Osteoblast (primary cell): ENCODE results near the gene CARD9. TPM values are rescaled to one million over a fixed set of nuclear protein-coding genes. Genes with fewer than 3 reads are reported as not detected.

Experiments
- DNase-seq: peaks from one replicate; pipeline ENCODE4 v3.0.0; 2011; ENCODE audit warnings: low spot score, mixed read lengths; ENCODE audit not compliant: insufficient read length; ENCODE audit errors: missing footprints
- H2AFZ ChIP-seq: 2 replicates; pipeline ENCODE4 v1.6.0; 2011; ENCODE audit warnings: mild to moderate bottlenecking, low read length
- H3K27ac ChIP-seq: 2 replicates; pipeline ENCODE4 v1.5.1; 2011; ENCODE audit warnings: mild to moderate bottlenecking, low read depth, low read length, moderate library complexity
- H3K27me3 ChIP-seq: 2 replicates; pipeline ENCODE4 v1.6.0; 2012; ENCODE audit warnings: mild to moderate bottlenecking, control low read depth, inconsistent platforms, low read length, moderate library complexity; ENCODE audit not compliant: insufficient read depth
- H3K36me3 ChIP-seq: 2 replicates; pipeline ENCODE4 v1.5.1; 2011; ENCODE audit warnings: mild to moderate bottlenecking, low read length, control low read depth, moderate library complexity; ENCODE audit not compliant: insufficient read depth
- H3K4me1 ChIP-seq: 2 replicates; pipeline ENCODE4 v1.5.1; 2011; ENCODE audit warnings: mild to moderate bottlenecking, low read length, control low read depth, moderate library complexity; ENCODE audit not compliant: insufficient read depth
- H3K4me2 ChIP-seq: 2 replicates; pipeline ENCODE4 v1.6.0; 2011; ENCODE audit warnings: mild to moderate bottlenecking, low read length; ENCODE audit not compliant: insufficient read depth
- H3K4me3 ChIP-seq: fragments of 200-600 bp; sonication (generic); 3 replicates; pipeline ENCODE4 v1.5.1; 2012; ENCODE audit warnings: mild to moderate bottlenecking, low read length, inconsistent platforms; ENCODE audit not compliant: insufficient read depth
- H3K79me2 ChIP-seq: 2 replicates; pipeline ENCODE4 v1.6.0; 2012; ENCODE audit warnings: mild to moderate bottlenecking, low read length, control low read depth, inconsistent platforms; ENCODE audit not compliant: insufficient read depth
- H3K9me3 ChIP-seq: 2 replicates; pipeline ENCODE4 v1.5.1; 2011; ENCODE audit warnings: low read depth, low read length, control low read depth
- H4K20me1 ChIP-seq: 2 replicates; pipeline ENCODE4 v1.6.0; 2012; ENCODE audit warnings: mild to moderate bottlenecking, low read length, control low read depth; ENCODE audit not compliant: insufficient read depth
- CTCF ChIP-seq: IDR thresholded peaks from 2 replicates; pipeline ENCODE4 v1.5.1; 2011; ENCODE audit warnings: mild to moderate bottlenecking, low read depth, low read length, moderate library complexity; ENCODE audit errors: extremely low read depth
- total RNA-seq: library from RNA; depleted of rRNA; stranded (reverse); fragments of >200 nt; gene quantifications from 2 replicates; pipeline ENCODE4 v1.2.3, GENCODE V29; 2012

CARD9 gene
- total RNA-seq, 1 donor: 5.1 TPM

DNA sequence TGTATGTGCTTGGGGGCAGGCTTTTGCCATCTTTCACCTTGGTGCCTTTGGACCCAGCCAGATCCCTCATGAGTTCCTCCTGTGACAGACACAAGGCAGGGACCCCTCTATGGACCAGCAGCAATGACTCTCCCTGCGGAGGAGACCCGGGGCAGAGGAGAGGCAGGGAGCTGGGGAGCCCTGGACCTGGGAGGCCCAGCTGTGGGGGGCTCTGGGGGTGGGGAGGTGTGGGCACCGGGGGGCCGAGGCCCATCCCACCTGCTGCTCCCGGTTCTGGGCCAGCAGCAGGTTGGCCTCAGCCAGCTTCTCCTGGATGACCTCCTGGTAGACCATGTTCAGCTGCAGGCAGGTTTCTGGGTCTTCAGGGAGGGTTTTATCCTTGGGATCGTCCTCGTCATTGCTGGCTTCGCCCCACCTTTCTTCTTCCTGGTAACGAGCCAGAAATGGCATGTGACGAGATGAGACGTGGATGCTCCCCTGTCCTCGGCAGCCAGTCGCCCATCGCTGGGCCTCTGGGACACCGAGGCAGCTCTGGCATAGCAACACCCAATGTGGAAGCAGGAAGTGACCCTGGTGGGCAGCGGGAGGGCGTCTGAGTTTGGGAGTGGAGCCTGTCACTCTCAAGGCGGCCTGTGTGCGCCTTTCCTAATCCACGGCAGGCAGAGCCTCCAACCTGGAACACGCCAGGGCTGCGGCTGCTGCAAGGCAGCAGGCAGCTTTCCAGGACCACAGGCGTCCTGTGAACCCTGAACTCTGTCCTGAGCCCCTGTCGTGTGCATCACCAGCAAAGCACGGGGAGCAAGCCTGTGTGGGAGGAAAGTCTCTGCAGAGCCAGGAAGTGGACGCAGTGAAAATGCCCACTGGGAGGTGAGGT is 22.1 kb upstream of the CARD9 start:
- H3K36me3 ChIP-seq: peaks cover 63% of the 10 kb centered on the region
- no peak for TF ChIP-seq CTCF
- peaks cover 33% of the 10 kb centered on the region for H3K79me2 ChIP-seq

DNA sequence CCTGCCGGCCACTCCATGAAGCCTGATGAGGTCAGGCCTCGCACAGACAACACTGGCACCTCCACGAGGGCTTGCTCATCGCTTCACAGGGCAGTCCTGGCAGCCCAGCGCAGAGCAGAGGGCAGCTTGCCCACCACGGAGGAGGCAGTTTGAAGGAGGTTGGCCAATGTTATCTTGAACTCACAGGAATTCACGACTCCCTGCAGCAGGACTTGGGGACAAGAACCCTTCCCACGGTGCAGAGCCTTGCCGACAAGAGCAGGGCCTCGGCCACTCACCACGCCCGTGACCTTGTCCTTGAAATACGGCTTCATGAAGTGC is 21.5 kb upstream of the CARD9 start:
- TF ChIP-seq CTCF: no peak
- H3K4me1 ChIP-seq: peaks cover 7% of the 10 kb centered on the region
- H3K4me2 ChIP-seq: no peak overlapping the region
- peaks cover 21% of the 10 kb centered on the region for H4K20me1 ChIP-seq
- peaks cover 66% of the 10 kb centered on the region for H3K36me3 ChIP-seq
- H3K9me3 ChIP-seq: no peaks in the 10 kb centered on the region
- DNase-seq: no peak
- no peak overlapping the region for H3K4me3 ChIP-seq
- peaks cover 33% of the 10 kb centered on the region for H3K79me2 ChIP-seq
- no peaks in the 10 kb centered on the region for H3K27me3 ChIP-seq
- H3K27ac ChIP-seq: no peak overlapping the region
- no peak overlapping the region for H2AFZ ChIP-seq

More for the DNA sequence above, 22.1 kb upstream of the CARD9 start:
- Histone ChIP-seq H3K27me3 (no peaks in the 10 kb centered on the region), H3K4me1 (peaks cover 12% of the 10 kb centered on the region), H2AFZ (no peak overlapping the region), H3K9me3 (no peaks in the 10 kb centered on the region), H3K4me3 (no peak overlapping the region), H4K20me1 (peaks cover 21% of the 10 kb centered on the region), H3K4me2 (no peak overlapping the region), H3K27ac (no peak overlapping the region)
- DNase-seq: no peak

DNA sequence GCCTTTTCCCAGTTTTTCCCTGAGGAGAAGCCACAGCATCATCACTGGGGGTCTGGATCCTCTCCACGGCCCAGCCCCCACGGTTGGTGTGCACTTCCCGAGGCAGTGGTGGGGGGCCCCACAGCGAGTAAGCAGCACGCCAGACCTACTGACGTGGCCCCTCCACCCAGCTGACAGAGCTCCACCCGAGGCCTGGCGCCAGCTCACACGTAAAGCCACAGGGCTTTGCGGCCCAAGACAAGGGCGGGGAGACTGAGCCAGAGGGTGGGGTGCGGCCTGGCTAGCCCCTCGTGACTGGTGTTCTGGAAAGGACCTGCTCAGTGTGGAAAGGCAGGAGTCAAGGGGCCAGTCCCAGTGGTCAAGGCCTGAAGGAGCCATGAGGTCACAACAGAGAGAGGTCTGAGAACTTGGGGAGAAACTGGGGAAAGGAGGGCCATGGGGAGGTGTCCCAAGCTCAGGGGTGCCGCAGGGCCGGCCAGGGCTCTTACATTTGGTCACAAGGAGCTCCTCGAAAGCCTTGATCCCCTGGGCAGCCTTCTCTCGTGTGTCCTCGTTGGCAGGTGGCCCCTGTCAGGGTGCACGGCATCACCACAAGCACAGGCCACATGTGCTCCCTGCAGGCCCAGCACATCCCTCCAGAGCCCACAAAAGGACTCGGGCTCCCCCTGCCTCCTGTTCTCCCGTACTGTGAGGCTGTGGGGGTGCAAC is 21.0 kb upstream of the CARD9 start:
- Histone ChIP-seq H4K20me1 (peaks cover 20% of the 10 kb centered on the region), H3K27ac (no peak overlapping the region), H3K27me3 (no peaks in the 10 kb centered on the region), H3K4me2 (no peak overlapping the region), H3K79me2 (peaks cover 28% of the 10 kb centered on the region), H3K9me3 (no peaks in the 10 kb centered on the region), H2AFZ (no peak overlapping the region), H3K36me3 (peaks cover 69% of the 10 kb centered on the region), H3K4me1 (peaks cover 7% of the 10 kb centered on the region), H3K4me3 (no peak overlapping the region)
- no peak for DNase-seq
- TF ChIP-seq CTCF: no peak

- no peak for DNase-seq
- H3K27me3 ChIP-seq: no peaks in the 10 kb centered on the region
- H3K36me3 ChIP-seq: peaks cover 77% of the 10 kb centered on the region
- no peak overlapping the region for H2AFZ ChIP-seq
- no peak overlapping the region for H3K4me3 ChIP-seq
- H3K27ac ChIP-seq: no peak overlapping the region
- H3K4me1 ChIP-seq: peaks cover under 1% of the 10 kb centered on the region
- no peak for TF ChIP-seq CTCF
- H3K9me3 ChIP-seq: no peaks in the 10 kb centered on the region
- H3K4me2 ChIP-seq: no peak overlapping the region
- peaks cover 14% of the 10 kb centered on the region for H4K20me1 ChIP-seq
- H3K79me2 ChIP-seq: peaks cover 18% of the 10 kb centered on the region
Measured at GRCh38 chr9:136393531-136393930, 20.1 kb upstream of the CARD9 start.
